A673 (cell line): ENCODE results near the gene REEP6.

ENCODE experiments used
- CTCF ChIP-seq: fragments of 300-800, 200-600 bp; sonication (generic); conservative IDR thresholded peaks from 2 replicates; pipeline ENCODE4 v1.5.1; 2017; ENCODE audit warnings: low read depth, mild to moderate bottlenecking, antibody characterized with exemption, low read length, moderate library complexity, mixed read lengths
- EZH2 ChIP-seq: fragments of 200-600 bp; sonication (generic); IDR thresholded peaks from 2 replicates; pipeline ENCODE4 v1.6.1; 2017; ENCODE audit warnings: borderline replicate concordance, low read depth, mild to moderate bottlenecking, mixed read lengths, antibody characterized with exemption, low read length; ENCODE audit not compliant: poor library complexity, severe bottlenecking

- TF ChIP-seq CTCF (no peak), EZH2 (peak; percentile 72)
Observed at GRCh38 chr19:1468274-1468820, 22.6 kb upstream of the REEP6 start.
